Right lobe of liver (tissue), 6 donors: ENCODE measurements around the gene PAX8. TPM values are rescaled to one million over a fixed set of nuclear protein-coding genes. Genes with fewer than 3 reads are reported as not detected.

Experiments
- ATAC-seq, 4 donors: fragments of 200-7000 bp; cut with Tn5 transposase; one replicate each; pipeline ENCODE4 v1.9.1; 2020; ENCODE audit warnings: mild to moderate bottlenecking in 4 of 4, moderate library complexity in 4 of 4
- DNase-seq, 3 donors: peaks; one replicate each; pipeline ENCODE4 v3.0.0-alpha.2; 2020
- H3K27ac ChIP-seq, 3 donors: fragments of 200-600 bp; one replicate each; pipeline ENCODE4 v1.8.0; 2022
- H3K27me3 ChIP-seq, 2 donors: fragments of 200-600 bp; one replicate each; pipeline ENCODE4 v1.8.0; 2022
- H3K36me3 ChIP-seq, 4 donors: fragments of 200-600 bp; sonication (generic) in 1 of 4; one replicate each; pipeline versions ENCODE4 v1.5.1 to v1.8.0; 2017 to 2022; ENCODE audit warnings: control low read depth in 1 of 4
- H3K4me1 ChIP-seq, 4 donors: fragments of 200-600 bp; sonication (generic) in 1 of 4; one replicate each; pipeline versions ENCODE4 v1.5.1 to v1.8.0; 2017 to 2022; ENCODE audit warnings: control low read depth in 1 of 4
- H3K4me3 ChIP-seq, 3 donors: fragments of 200-600 bp; one replicate each; pipeline ENCODE4 v1.8.0; 2022
- H3K9me3 ChIP-seq, 4 donors: fragments of 200-600 bp; sonication (generic) in 1 of 4; one replicate each; pipeline versions ENCODE4 v1.5.1 to v1.8.0; 2017 to 2022; ENCODE audit warnings: control low read depth in 1 of 4
- POLR2A ChIP-seq: fragments of 450-650 bp; IDR thresholded peaks from one replicate; pipeline ENCODE4 v1.6.1; 2017; ENCODE audit warnings: antibody characterized with exemption, mild to moderate bottlenecking
- WGBS: methylation state at CpG from one replicate; pipeline ENCODE4 v1.1.6; 2018; ENCODE audit warnings: low coverage, low lambda C conversion rate; ENCODE audit not compliant: insufficient coverage; ENCODE audit errors: missing lambda C conversion rate; 5-methylcytosine and 5-hydroxymethylcytosine counted together
- intact Hi-C, 2 donors: fragments of 100-400 bp; cut with DNase I; formaldehyde crosslinking; loops; one replicate each; pipeline versions ENCODE4 v1.11.2 to v1.14.1; 2022
- total RNA-seq, 6 experiments: library from RNA; depleted of rRNA in 2 of 6; stranded (reverse); fragments of >200 nt in 2 of 6; fragmentation: NEBNext Ultra II Directional in 3 of 6; extraction: Animal tissue kit (Norgen Biotek cat#: 25700) in 3 of 6; gene quantifications; one replicate each; pipeline versions ENCODE4 v1.1.0 to v1.2.4, GENCODE V29; 2016 to 2023
- TF ChIP-seq, protein P1 (sequence below), 4 donors: fragments of 200-600 bp in 3 of 4; fragments of 450-650 bp in 1 of 4; IDR thresholded peaks; one replicate each; pipeline versions ENCODE4 v1.5.1 to v1.8.0; 2016 to 2022; ENCODE audit warnings: antibody characterized with exemption in 4 of 4, mild to moderate bottlenecking in 2 of 4
- donor health status: DM: no; HTN: yes; CAD: no.
- donor health status: DM: no; HTN: no; CAD: no.
- donor health status: DM: no; HTN: no; CAD: no.
- donor health status: DM: no; HTN: yes; CAD: no.
- donor health status: DM: no; HTN: yes; CAD: no.

Gene PAX8
- total RNA-seq, 6 experiments from 2014 or later = 0.27 to 1.9 (median 0.86) TPM

DNA sequence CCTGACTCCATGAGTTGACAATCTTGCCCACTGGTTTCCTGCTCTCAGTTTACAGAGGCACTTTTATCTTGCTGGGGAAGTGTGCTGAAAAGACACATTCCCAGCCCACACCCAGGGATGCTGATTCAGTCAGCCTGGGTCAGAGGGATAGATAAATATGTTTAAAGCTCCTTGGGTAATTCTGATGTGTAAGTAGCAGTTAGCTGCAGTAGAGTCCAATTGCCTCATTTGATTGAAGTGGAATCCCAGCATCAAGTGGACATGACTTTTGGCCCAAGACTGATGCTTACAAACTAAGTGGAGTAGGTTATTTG is 75.5 kb downstream of the PAX8 start:
- H3K4me3 ChIP-seq = no peak overlapping the region
- DNase-seq (no peak), ATAC-seq (no peak)
- peaks cover 0 to 12% (median 6%) of the 10 kb centered on the region in 4 donors for H3K36me3 ChIP-seq
- H3K27me3 ChIP-seq = no peaks in the 10 kb centered on the region
- no peak overlapping the region for H3K27ac ChIP-seq
- peaks cover 0 to 7% (median 3%) of the 10 kb centered on the region in 4 donors for H3K4me1 ChIP-seq
- intact Hi-C loops = no loop called here
- no peak for TF ChIP-seq POLR2A
- TF ChIP-seq, protein P1, sequence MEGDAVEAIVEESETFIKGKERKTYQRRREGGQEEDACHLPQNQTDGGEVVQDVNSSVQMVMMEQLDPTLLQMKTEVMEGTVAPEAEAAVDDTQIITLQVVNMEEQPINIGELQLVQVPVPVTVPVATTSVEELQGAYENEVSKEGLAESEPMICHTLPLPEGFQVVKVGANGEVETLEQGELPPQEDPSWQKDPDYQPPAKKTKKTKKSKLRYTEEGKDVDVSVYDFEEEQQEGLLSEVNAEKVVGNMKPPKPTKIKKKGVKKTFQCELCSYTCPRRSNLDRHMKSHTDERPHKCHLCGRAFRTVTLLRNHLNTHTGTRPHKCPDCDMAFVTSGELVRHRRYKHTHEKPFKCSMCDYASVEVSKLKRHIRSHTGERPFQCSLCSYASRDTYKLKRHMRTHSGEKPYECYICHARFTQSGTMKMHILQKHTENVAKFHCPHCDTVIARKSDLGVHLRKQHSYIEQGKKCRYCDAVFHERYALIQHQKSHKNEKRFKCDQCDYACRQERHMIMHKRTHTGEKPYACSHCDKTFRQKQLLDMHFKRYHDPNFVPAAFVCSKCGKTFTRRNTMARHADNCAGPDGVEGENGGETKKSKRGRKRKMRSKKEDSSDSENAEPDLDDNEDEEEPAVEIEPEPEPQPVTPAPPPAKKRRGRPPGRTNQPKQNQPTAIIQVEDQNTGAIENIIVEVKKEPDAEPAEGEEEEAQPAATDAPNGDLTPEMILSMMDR (IDR thresholded peaks at IDR 0.05) = no peak
- H3K9me3 ChIP-seq = no peaks in the 10 kb centered on the region

DNA sequence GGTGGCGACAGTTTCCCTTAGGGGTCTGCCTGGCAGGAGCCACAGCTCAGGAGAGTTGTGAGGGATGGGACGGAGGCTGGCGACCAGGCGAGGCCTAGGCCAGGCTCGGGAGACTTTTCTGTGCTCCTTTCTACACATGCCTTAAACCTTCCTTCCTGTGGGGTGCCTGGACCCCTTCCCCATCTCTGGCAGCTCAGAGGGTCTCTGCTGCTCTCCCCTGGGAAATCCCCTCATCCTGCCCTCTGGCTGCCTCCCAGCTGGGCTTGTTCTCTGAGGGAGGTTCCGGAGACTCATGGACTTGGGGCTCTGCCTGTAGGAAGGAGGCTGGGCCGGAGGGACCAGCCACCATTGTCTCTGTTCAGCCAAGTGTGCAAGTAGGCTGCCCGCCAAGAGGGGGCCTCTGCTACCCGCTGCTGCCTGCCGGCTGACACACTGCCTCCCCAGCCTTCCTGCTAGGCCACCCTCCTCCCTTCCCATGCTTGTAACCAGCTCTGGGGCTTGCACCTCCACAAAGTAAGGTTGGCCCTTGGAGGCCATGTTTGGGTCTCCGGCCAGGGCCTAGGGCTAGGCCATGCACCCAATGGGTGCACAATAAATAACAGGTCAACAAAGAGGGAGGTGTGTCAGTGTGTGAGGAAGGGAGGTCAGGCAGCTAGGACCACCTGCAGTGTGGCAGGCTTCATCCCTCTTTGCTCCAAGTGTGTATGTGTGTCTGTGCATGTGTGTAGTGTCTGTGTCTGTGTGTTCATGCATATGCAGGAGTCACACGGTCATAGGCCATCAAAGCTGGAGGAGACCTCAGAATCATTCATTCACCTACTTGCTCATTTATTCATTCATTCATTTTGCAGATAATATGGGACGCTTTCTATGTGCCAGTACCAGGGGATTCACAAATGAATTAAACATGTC is 76.2 kb downstream of the PAX8 start:
- Histone ChIP-seq H3K4me3 (no peak overlapping the region), H3K27ac (no peak overlapping the region)

DNA sequence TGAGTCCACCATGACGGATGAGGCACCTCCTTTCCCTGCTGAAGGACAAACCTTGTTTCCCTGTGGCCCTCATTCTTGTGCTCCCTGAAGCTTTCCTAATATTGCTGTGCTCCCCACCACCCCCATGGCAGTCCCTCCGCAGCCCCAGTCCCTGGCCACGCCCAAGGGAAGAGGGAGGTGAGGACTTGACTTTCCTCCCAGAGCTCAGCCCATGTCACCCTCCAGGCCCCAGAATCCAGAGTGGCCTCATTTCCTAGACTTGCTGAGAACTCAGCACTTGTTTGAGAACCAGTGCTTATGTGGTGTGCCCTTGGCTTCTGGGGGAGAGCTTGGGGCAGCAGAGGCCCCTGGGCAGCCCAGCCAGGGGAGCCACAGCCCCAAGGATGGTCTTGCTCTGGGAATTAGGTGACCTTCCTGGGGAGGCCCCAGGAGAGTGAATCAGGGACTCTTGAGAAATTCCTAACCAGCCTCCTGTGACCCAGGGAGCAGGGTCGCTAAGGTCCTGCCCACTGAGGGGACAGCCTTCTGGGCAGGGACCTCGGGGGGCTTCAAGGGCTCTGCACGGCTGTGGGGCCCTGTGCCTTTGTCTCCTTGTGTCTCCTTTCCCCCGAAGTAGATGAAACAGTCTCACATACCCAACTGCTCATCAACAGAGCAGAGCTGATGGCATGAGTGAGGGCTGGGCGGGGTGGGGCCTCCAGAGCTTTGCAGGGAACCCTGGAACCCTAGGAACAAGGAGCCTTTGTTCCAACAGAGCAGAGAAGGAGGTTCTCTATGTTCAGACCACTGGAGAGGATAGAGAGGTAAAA is 77.0 kb downstream of the PAX8 start:
- ATAC-seq = no peak
- no peak for TF ChIP-seq POLR2A
- TF ChIP-seq, protein P1 (IDR thresholded peaks at IDR 0.05) = no peak
- H3K27ac ChIP-seq = no peak overlapping the region

More for the DNA sequence above, 76.2 kb downstream of the PAX8 start:
- Histone ChIP-seq H3K4me1 (peaks cover 0 to 13% (median 7%) of the 10 kb centered on the region in 4 donors), H3K36me3 (peaks cover 0 to 12% (median 6%) of the 10 kb centered on the region in 4 donors), H3K9me3 (no peaks in the 10 kb centered on the region), H3K27me3 (no peaks in the 10 kb centered on the region)
- DNase-seq = peak in 1 of 3 donors; percentile 51
- TF ChIP-seq, protein P1 (IDR thresholded peaks at IDR 0.05) = no peak
- TF ChIP-seq POLR2A = no peak
- intact Hi-C loops = no loop called here
- WGBS = 86% methylated on average over 7 of the region's 13 CpGs
- ATAC-seq = no peak

DNA sequence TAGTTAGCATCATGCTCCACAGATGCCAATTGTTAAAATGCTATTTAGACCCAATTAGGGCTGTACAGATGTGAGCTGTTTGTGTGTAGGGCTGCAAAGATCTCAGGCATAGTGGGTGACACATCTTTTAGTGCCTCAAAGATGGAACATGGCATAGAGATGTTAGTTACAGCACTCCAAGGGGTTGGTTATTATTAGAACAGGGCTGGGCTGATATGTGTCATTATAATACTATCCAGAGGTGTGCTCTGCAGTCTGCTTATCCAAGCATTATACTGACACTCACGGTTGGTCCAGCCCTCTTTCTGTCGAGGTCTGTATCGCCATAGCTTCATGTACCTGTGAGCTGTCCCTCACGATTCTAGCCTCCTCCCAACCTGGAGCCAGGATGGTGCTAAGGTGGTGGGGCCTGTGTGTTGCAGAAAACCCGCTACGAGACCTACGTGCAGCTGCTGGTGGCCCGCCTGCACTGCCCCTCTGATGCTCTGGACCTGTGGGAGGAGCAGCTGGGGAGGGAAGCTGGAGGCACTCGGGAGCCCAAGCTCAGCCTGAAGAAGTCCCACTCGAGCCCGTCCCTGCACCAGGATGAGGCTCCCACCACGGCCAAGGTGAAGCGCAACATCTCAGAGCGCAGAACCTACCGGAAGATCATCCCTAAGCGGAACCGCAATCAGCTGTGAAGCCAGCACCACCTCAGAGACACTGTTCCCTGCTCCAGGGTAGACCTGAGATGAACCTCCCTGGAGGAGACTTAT is 77.8 kb downstream of the PAX8 start:
- no peaks in the 10 kb centered on the region for H3K27me3 ChIP-seq
- peaks cover 0 to 14% (median 9%) of the 10 kb centered on the region in 4 donors for H3K4me1 ChIP-seq
- ATAC-seq = no peak
- peaks cover 0 to 18% (median 7%) of the 10 kb centered on the region in 4 donors for H3K36me3 ChIP-seq
- intact Hi-C loops = no loop called here
- WGBS = 82% methylated on average over 7 of the region's 17 CpGs
- no peak overlapping the region for H3K4me3 ChIP-seq
- peak in 1 of 3 donors; percentile 53 for DNase-seq
- no peak overlapping the region for H3K27ac ChIP-seq
- no peak for TF ChIP-seq POLR2A
- TF ChIP-seq, protein P1 (IDR thresholded peaks at IDR 0.05) = no peak
- H3K9me3 ChIP-seq = no peaks in the 10 kb centered on the region

More for the DNA sequence above, 77.0 kb downstream of the PAX8 start:
- DNase-seq = peak in 1 of 3 donors; percentile 38
- no peak overlapping the region for H3K4me3 ChIP-seq
- 100% methylated on average over 1 of the region's 8 CpGs for WGBS
- H3K36me3 ChIP-seq = peaks cover 0 to 12% (median 6%) of the 10 kb centered on the region in 4 donors
- intact Hi-C loops = no loop called here
- no peaks in the 10 kb centered on the region for H3K27me3 ChIP-seq
- peaks cover 0 to 17% (median 9%) of the 10 kb centered on the region in 4 donors for H3K4me1 ChIP-seq
- H3K9me3 ChIP-seq = no peaks in the 10 kb centered on the region
